GM12864 (cell line): ENCODE measurements around the gene FAM193B.
A peak's percentile ranks its signal among the peaks of the same experiment; 100 is the strongest.

Source experiments
- DNase-seq: peaks from one replicate; pipeline ENCODE4 v3.0.0-alpha.2; 2011; ENCODE audit warnings: low read depth
- H3K4me3 ChIP-seq: 2 replicates; pipeline ENCODE4 v1.5.1; 2011; ENCODE audit warnings: mild to moderate bottlenecking, low read depth, low read length, control low read depth
- CTCF ChIP-seq: IDR thresholded peaks from 2 replicates; pipeline ENCODE4 v1.5.1; 2011; ENCODE audit warnings: low read depth, mild to moderate bottlenecking, moderate library complexity, low read length, control low read depth, inconsistent platforms; ENCODE audit errors: missing control alignments

Gene FAM193B

GRCh38 chr5:177599731-177600507, 45.6 kb upstream of the FAM193B start, which contains the start of gene B4GALT7:
TSS of gene B4GALT7 (plus strand) at chr5:177600132. CDS start at chr5:177600211, 79 bp downstream.
- no peak for TF ChIP-seq CTCF
- peak within 1 kb of the TSS; percentile 75 for H3K4me3 ChIP-seq

GRCh38 chr5:177598477-177598876, 44.1 kb upstream of the FAM193B start:
- no peak for TF ChIP-seq CTCF
- DNase-seq = no peak
- H3K4me3 ChIP-seq = no peak overlapping the region; the same call in 1 of the 2 replicates

More at GRCh38 chr5:177599731-177600507, 45.6 kb upstream of the FAM193B start, which contains the start of gene B4GALT7:
- DNase-seq = no peak

GRCh38 chr5:177596775-177597238, 42.4 kb upstream of the FAM193B start:
- no peak for DNase-seq
- no peak for TF ChIP-seq CTCF
- no peak overlapping the region for H3K4me3 ChIP-seq

- H3K4me3 ChIP-seq = no peak overlapping the region
- no peak for DNase-seq
- TF ChIP-seq CTCF = no peak
Observed at GRCh38 chr5:177595991-177596774, 41.8 kb upstream of the FAM193B start.

- no peak overlapping the region for H3K4me3 ChIP-seq
- no peak for DNase-seq
Observed at GRCh38 chr5:177595026-177595585, 40.7 kb upstream of the FAM193B start.

GRCh38 chr5:177594071-177594470, 39.7 kb upstream of the FAM193B start:
- H3K4me3 ChIP-seq = no peak overlapping the region
- no peak for DNase-seq
- TF ChIP-seq CTCF = no peak

More at GRCh38 chr5:177595026-177595585, 40.7 kb upstream of the FAM193B start:
- no peak for TF ChIP-seq CTCF
